Measurements from ENCODE around the gene YIPF2. TPM values are rescaled to one million over a fixed set of nuclear protein-coding genes. Genes with fewer than 3 reads are reported as not detected.

The YIPF2 gene
- total RNA-seq, 2 donors from 2014 or later = 23.4 to 34.3 TPM

DNA sequence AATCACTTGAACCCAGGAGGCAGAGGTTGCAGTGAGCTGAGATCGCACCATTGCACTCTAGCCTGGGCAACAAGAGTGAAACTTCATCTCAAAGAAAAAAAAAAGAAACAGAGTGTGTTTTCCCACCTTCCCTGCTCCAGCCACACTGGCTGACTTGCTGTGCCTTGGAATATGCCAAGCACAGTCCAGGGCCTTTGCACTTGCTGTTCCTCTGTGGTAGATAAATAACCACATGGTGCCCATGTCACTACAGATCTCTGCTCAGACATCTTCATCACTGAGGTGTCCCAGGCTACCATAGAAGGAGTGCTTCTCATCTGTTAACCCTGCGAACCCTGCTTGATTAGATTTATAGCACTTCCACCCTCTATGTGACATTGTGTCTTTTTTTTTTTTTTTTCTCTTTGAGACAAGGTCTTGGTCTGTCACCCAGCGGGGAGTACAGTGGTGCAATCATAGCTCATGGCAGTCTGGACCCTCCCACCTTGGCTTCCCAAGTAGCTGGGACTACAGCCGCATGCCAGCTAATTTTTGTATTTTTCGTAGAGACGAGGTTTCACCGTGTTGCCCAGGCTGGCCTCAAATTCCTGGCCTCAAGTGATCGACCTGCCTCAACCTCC lies 42.8 kb upstream of the YIPF2 start:
- Histone ChIP-seq H3K36me3 (no peaks in the 10 kb centered on the region), H3K4me1 (peaks cover 0 to 25% of the 10 kb centered on the region in 2 donors), H3K4me3 (no peak overlapping the region), H3K9me3 (no peaks in the 10 kb centered on the region), H3K27ac (no peak overlapping the region), H3K27me3 (no peaks in the 10 kb centered on the region)
- TF ChIP-seq, protein P1, sequence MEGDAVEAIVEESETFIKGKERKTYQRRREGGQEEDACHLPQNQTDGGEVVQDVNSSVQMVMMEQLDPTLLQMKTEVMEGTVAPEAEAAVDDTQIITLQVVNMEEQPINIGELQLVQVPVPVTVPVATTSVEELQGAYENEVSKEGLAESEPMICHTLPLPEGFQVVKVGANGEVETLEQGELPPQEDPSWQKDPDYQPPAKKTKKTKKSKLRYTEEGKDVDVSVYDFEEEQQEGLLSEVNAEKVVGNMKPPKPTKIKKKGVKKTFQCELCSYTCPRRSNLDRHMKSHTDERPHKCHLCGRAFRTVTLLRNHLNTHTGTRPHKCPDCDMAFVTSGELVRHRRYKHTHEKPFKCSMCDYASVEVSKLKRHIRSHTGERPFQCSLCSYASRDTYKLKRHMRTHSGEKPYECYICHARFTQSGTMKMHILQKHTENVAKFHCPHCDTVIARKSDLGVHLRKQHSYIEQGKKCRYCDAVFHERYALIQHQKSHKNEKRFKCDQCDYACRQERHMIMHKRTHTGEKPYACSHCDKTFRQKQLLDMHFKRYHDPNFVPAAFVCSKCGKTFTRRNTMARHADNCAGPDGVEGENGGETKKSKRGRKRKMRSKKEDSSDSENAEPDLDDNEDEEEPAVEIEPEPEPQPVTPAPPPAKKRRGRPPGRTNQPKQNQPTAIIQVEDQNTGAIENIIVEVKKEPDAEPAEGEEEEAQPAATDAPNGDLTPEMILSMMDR (IDR thresholded peaks at IDR 0.05) = no peak
- no peak for DNase-seq (ENCODE audit: low spot score)

DNA sequence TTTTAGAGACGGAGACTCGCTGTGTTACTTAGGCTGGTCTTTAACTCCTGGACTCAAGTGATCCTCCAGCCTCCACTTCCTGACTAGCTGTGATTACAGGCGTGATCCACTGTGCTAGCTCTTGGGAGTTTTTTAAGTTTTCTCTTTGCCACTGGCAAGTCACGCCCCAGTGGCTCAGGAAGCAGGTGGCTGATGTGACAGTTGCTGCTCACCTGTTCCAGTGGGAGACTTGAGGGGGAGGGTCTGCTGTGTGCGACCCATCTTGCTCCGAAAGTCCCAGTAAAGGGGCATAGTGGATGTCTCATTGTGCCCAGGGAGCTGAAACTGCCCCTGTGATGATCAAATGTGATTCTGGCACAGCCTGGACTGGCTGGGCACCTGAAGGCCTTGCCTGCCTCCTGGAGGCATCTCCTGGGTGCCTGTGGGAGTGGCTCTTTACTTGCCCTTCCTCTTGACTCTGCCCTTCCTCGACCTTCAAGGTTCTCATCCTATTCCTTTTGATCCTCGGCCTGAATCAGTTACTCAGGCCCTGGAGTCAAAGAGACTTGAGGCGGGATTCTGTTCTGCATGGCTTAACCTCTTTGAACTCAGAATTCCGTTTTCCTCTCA lies 40.2 kb upstream of the YIPF2 start:
- no peaks in the 10 kb centered on the region for H3K36me3 ChIP-seq
- no peaks in the 10 kb centered on the region for H3K27me3 ChIP-seq
- no peaks in the 10 kb centered on the region for H3K9me3 ChIP-seq
- TF ChIP-seq, protein P1 (IDR thresholded peaks at IDR 0.05) = no peak
- no peak for DNase-seq (ENCODE audit: low spot score)
- no peak overlapping the region for H3K4me3 ChIP-seq
- H3K4me1 ChIP-seq = peaks cover 0 to 17% of the 10 kb centered on the region in 2 donors
- H3K27ac ChIP-seq = no peak overlapping the region

- Histone ChIP-seq H3K36me3 (no peaks in the 10 kb centered on the region), H3K4me1 (peaks cover 0 to 32% of the 10 kb centered on the region in 2 donors), H3K27me3 (no peaks in the 10 kb centered on the region), H3K27ac (no peak overlapping the region), H3K4me3 (no peak overlapping the region), H3K9me3 (no peaks in the 10 kb centered on the region)
- no peak for DNase-seq (ENCODE audit: low spot score)
- TF ChIP-seq, protein P1 (IDR thresholded peaks at IDR 0.05) = no peak
Measured at GRCh38 chr19:10966809-10967208, 38.4 kb upstream of the YIPF2 start.

- no peak overlapping the region for H3K27ac ChIP-seq
- peaks cover 0 to 34% of the 10 kb centered on the region in 2 donors for H3K4me1 ChIP-seq
- H3K9me3 ChIP-seq = no peaks in the 10 kb centered on the region
- no peaks in the 10 kb centered on the region for H3K36me3 ChIP-seq
- TF ChIP-seq, protein P1 (IDR thresholded peaks at IDR 0.05) = no peak
- no peaks in the 10 kb centered on the region for H3K27me3 ChIP-seq
- DNase-seq (ENCODE audit: low spot score) = no peak
- no peak overlapping the region for H3K4me3 ChIP-seq
Measured at GRCh38 chr19:10965398-10965797, 37.0 kb upstream of the YIPF2 start.

GRCh38 chr19:10964903-10965302 lies 36.5 kb upstream of the YIPF2 start:
- H3K4me3 ChIP-seq = no peak overlapping the region
- no peaks in the 10 kb centered on the region for H3K9me3 ChIP-seq
- peaks cover 0 to 39% of the 10 kb centered on the region in 2 donors for H3K4me1 ChIP-seq
- H3K27me3 ChIP-seq = no peaks in the 10 kb centered on the region
- H3K36me3 ChIP-seq = no peaks in the 10 kb centered on the region
- no peak for DNase-seq (ENCODE audit: low spot score)
- H3K27ac ChIP-seq = no peak overlapping the region
- TF ChIP-seq, protein P1 (IDR thresholded peaks at IDR 0.05) = no peak

All from right atrium auricular region (tissue), 2 donors.